ENCODE data around the gene LCN2.
"Not testable (repeated sequence)": the region's sequence is repeated elsewhere in the genome, so short reads cannot be mapped to it uniquely, and the experiment has no call there.

The LCN2 gene

DNA sequence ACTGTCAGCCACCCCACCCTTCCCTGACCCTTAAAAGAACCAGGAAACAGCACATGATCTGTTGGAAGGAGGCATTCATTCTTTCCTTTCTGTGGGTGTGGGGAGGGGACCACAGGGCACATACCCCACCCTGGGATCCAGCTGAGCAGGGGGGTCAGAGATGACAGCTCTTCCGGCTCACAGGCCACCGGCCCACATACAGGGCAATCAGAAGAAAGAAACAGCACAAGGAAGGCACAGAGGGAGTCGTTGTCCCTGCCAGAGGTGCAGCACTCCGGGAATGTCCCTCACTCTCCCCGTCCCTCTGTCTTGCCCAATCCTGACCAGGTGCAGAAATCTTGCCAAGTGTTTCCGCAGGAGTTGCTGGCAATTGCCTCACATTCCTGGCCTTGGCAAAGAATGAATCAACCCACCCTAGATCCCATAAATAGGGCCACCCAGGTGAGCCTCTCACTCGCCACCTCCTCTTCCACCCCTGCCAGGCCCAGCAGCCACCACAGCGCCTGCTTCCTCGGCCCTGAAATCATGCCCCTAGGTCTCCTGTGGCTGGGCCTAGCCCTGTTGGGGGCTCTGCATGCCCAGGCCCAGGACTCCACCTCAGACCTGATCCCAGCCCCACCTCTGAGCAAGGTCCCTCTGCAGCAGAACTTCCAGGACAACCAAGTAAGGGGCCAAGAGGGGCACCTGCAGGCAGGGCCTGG, at the start of gene LCN2:
TSS of gene LCN2 (plus strand) at position 453 of the 701 bp plus-strand sequence. CDS start at position 526, 73 bp downstream.
- no peak for DNase-seq (ENCODE audit: low read depth)

GRCh38 chr9:128099932-128100491, 49.2 kb upstream of the LCN2 start:
- no peak for DNase-seq (ENCODE audit: low read depth)

DNA sequence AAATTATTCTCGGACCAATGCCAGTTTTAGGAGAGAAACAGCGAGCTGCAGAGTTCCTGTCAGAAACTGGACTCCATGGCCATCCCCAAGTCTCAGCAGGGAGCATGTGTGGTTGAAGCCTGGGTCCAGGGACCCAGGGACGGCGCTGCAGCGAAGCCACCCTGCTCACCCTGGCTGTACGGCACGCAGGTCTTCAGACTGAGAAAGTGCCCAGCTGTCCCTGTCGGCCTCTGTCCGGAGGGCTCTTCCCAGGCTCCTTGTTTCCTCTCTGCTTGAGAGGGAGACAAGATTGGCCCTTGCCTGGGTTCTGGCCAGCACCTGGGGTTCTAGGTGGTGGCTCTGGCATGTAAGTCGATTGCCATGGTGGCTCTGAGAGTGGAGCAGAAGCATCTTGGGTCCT, 48.7 kb upstream of the LCN2 start:
- DNase-seq (ENCODE audit: low read depth): no peak

GRCh38 chr9:128101231-128101661, 48.0 kb upstream of the LCN2 start:
- DNase-seq (ENCODE audit: low read depth): no peak

DNA sequence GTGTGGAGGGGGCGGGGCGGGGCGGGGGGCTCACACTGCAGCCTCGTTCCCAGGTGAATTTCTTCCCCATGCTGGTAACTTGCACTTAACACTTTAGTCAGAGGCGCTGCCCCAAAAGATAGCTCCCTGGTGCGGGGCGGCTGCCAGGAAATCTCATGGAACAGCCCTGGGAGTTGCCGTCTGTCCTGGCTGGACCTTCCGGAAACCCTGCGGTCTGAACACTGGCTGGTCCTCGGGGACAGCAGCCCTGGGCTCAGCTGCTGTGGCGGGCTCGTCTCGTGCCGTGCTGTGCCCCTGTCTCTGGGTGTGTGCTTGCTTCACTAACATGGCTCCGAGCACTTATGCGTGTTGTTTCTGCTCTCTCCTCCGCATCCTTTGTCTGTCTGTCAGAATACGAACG, 47.6 kb upstream of the LCN2 start:
- DNase-seq (ENCODE audit: low read depth): no peak

GRCh38 chr9:128102196-128102595, 47.1 kb upstream of the LCN2 start:
- no peak for DNase-seq (ENCODE audit: low read depth)

DNA sequence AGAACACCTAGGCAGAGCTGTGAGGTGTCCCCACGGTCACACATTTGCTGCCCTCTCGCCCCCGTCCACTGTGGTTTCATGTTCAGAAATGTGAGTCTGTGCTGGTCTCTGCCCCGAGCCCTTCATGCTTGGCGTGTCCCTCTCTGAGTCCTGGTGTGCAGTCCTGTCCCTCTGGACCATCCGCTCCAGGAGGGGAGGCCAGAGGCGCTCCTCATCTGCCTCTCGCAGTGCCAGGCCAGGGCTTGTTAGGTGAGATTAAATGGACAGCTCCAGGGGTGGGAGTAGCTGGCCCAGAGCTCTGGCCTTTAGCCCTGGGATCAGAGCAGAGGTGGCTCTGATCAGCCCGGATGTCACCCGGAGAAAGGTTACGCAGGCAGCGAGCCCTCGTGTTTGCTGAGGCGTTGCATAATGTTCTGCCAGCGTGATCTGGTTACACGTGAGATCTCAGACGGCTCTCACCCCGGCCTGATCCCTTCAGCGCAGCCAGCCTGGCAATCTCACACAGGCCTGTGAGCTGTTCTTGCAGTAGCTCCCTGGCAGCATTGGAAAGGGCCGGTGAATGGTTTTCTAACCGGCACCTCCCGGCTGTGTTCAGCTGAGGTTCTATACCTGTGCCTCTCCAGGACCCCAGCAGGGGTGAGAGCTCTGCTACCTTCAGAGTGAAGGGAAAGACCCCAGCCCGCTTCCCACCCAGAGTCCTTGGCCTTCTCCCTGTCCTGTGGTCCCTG, 46.2 kb upstream of the LCN2 start:
- DNase-seq (ENCODE audit: low read depth): no peak

DNA sequence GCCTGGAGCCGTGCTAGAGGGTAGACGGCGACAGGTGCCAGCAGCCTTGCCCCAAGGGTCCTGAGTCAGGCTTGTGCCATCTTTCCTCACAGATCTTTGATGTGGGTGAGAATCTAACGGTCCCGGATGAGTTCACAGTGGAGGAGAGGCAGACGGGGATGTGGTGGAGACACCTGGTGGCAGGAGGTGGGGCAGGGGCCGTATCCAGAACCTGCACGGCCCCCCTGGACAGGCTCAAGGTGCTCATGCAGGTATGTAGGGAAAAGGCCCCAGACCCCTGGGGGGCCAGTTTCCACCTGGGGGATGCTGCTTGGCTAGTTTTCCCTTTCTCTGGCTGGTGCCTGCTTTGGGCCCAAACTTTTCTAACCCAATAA, 45.7 kb upstream of the LCN2 start:
- DNase-seq (ENCODE audit: low read depth): no peak

GRCh38 chr9:128104171-128104618, 45.1 kb upstream of the LCN2 start:
- DNase-seq (ENCODE audit: low read depth): no peak

DNA sequence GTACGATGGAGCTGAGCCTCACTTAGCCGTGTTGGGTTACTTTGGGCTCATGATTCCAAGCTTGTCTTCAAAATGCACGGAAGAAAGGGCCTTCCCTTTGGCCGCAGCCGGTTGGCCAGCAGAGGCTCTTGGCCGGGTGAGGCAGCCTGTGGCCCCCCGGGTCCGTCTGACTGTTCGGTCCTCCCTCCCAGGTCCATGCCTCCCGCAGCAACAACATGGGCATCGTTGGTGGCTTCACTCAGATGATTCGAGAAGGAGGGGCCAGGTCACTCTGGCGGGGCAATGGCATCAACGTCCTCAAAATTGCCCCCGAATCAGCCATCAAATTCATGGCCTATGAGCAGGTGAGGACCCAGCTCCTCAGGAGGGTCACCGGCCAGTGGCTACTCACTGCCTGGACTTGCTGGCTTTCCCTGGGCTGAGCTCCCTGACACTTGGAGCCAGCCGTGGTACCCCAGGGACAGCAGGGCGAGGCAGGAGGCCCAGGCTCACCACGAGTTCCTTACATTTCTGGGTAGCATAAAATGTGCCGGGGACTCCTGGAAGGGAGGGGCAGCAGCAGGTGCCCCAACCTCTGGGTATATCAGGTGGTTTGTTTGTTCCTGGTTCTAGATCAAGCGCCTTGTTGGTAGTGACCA, 43.6 kb upstream of the LCN2 start:
- DNase-seq (ENCODE audit: low read depth): no peak

- no peak for DNase-seq (ENCODE audit: low read depth)
Measured at GRCh38 chr9:128106181-128106939, 42.9 kb upstream of the LCN2 start.

DNA sequence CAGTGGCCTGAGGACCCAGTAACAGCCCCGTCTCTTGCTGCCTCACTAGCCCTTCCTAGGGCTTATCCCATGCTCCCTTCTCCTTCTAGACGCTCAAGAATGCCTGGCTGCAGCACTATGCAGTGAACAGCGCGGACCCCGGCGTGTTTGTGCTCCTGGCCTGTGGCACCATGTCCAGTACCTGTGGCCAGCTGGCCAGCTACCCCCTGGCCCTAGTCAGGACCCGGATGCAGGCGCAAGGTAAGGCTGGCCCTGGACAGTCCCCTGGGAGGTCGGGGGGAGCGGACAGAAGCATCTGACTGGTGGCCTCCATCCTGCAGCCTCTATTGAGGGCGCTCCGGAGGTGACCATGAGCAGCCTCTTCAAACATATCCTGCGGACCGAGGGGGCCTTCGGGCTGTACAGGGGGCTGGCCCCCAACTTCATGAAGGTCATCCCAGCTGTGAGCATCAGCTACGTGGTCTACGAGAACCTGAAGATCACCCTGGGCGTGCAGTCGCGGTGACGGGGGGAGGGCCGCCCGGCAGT, 42.2 kb upstream of the LCN2 start:
- no peak for DNase-seq (ENCODE audit: low read depth)

GRCh38 chr9:128107468-128108268, 41.6 kb upstream of the LCN2 start:
- DNase-seq (ENCODE audit: low read depth): no peak

- DNase-seq (ENCODE audit: low read depth): no peak
Measured at GRCh38 chr9:128108269-128109049, 40.8 kb upstream of the LCN2 start.

- no peak for DNase-seq (ENCODE audit: low read depth)
Measured at GRCh38 chr9:128109050-128109709, 40.1 kb upstream of the LCN2 start.

DNA sequence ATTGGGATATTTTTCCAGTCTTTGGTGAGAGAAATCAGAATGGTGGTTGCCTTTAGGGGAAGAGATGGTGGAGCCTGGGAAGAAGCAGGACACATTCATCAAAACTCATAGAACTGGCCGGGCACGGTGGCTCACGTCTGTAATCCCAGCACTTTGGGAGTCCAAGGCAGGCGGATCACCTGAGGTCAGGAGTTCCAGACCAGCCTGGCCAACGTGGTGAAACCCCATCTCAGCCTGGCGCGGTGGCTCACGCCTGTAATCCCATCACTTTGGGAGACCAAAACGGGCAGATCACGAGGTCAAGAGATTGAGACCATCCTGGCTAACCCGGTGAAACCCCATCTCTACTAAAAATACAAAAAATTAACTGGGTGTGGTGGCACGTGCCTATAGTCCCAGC, 37.5 kb upstream of the LCN2 start:
- DNase-seq (ENCODE audit: low read depth): not testable (repeated sequence)

DNA sequence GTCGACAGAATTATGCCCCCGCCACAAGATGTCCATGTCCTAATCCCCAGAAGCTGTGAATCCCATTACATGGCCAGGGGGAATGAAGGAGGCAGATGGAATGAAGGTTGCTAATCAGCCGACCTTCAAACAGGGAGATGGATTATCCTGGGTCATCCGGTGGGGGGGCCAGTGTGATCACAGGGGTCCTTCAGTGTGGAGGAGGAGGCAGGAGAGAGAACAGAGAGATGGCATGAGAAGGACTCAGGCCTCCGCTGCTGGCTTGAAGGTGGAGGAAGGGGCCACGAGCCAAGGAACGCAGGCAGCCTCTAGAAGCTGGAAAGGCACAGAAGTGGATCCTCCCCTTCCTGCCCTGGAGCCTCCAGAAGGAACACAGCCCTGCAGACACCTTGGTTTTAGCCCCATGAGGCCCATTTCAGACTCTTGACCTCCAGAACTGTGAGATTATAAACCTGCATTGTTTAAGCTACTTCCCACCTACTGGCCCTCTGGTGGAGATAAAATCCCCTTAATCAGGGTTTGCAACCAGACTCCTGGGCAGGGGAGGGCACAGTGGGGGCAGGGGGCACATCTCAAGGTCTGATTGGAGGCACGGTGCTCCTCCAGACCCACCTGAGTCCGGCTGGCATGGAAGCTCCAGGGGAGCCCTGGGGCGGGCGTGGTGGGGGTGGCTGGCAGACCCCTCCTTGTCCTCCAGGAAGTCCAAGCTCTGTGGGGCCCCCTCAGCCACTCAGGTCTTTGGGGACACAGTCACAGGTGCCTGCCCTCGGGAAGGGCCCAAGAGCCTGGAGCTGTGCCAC, 35.5 kb upstream of the LCN2 start:
- no peak for DNase-seq (ENCODE audit: low read depth)

- no peak for DNase-seq (ENCODE audit: low read depth)
Measured at GRCh38 chr9:128114326-128115186, 34.7 kb upstream of the LCN2 start.
